NCI-H128 (cell line): ENCODE results near the gene NKAIN2.

Source experiments
- DNase-seq: peaks from one replicate; lab custom pipeline; 2025; ENCODE audit not compliant: unreplicated experiment; lab: John Stamatoyannopoulos, UW

The NKAIN2 gene

DNA sequence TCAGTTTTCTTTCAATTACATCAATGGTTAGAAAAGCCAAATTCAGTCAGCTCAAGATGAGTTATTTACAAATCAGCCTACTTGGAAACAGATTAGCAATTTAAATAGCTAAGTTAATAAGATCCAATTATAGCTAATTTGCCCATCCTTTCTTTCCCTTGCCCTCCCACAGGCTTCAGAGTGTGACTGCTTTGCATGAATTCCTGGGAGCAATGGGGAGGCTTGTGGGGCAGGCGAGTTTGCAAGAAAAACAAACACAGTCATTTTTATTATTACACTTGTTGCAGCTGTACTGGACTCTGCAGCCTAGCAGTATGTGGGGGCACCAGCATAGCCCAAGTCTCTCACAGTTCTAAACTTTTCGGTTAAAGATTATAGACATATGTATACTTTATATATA is 219.0 kb downstream of the NKAIN2 start:
- no peak for DNase-seq

- DNase-seq = no peak
These were observed 223.0 kb downstream of the NKAIN2 start for GRCh38 chr6:124026694-124027093.

DNA sequence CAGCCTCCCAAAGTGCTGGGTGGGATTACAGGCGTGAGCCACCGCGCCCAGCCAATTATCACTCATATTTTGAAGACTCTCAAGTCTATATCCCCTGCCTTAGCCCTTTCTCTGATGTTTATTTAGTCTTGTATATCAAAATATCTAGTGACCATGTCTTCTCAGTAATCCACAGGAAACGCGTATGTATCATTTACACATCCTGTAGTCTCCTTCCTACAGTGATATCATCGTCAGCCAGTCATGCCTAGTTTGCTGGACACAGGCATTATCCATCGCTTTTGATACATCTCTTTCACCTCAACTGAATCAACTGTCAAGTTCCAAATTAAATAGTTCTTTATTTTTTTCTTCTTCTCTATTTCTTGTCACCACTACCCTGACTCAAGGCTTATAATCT is 223.7 kb downstream of the NKAIN2 start:
- DNase-seq = no peak

DNA sequence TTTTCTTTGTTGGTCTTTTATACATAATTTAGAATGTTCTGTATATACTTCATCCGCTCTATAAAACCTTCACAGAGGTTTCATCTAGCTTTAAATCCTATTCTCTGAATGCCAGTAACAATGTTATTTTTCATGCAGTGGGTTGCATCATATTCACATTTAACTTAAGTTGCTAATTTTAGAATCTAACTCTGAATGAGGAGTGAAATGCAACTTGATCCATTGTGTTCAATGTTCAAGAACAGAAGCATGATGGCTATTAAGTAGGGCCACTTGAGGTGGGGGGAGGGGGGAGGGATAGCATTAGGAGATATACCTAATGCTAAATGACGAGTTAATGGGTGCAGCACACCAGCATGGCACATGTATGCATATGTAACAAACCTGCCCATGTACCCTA is 224.5 kb downstream of the NKAIN2 start:
- no peak for DNase-seq

- DNase-seq = no peak
These were observed 225.9 kb downstream of the NKAIN2 start for GRCh38 chr6:124029567-124029966.

DNA sequence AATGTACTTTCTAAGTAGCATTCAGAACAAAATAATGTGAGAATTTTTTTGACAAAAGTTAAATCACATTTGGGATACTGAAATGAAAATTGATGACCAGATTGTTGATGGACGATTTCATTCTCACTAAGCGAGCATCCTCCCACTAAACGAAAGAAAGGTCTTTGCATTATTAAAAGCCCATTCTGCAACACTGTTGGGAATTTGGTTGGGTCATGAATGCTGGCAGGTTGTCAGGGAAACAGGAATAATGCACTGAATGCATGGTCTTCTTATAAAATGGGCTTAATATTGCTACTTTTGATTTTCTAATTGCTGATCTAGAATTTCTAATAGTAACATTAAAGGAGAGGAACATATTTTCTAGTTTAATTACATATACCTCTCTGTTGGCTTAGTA is 229.8 kb downstream of the NKAIN2 start:
- DNase-seq = no peak

- DNase-seq = no peak
These were observed 232.7 kb downstream of the NKAIN2 start for GRCh38 chr6:124036384-124036783.

GRCh38 chr6:124040655-124041054 is 237.0 kb downstream of the NKAIN2 start:
- no peak for DNase-seq

DNA sequence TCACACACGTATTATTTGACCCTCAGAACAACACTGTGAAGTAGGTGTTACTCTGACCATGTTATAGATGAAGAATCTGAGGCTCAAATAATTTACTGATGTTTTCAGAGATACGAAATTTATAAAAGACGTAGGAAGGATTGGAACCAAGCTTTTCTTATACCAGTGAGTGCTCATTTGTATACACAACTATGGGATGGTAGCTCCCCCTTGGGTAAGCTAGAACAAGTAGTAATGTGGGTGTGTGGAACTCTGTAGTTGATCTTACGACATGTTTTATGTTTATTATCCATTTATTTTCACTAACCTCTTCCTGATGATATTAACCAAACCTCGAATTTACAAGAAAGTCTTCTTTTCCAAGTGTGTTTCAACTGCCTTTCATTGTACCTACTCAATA is 248.5 kb downstream of the NKAIN2 start:
- no peak for DNase-seq

GRCh38 chr6:124053315-124053714 is 249.7 kb downstream of the NKAIN2 start:
- no peak for DNase-seq

DNA sequence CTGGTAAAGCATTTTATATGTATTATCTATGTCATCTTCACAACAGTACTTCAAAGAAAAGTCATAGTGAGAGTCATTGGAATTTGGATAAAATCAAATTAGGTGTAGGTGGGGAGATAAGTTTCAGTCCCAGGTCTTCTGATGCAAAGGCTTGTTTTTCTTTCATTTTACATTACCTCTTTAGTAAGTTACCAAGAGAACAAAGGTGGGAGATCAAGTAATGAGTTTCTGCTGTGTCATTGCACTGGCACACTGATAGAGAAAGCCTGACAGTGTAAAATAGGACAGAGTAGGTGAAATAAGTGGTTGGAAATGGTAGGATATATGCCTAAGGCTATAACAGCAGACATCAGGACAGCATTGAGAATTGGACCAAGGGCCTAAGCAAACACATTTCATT is 250.4 kb downstream of the NKAIN2 start:
- DNase-seq = no peak

DNA sequence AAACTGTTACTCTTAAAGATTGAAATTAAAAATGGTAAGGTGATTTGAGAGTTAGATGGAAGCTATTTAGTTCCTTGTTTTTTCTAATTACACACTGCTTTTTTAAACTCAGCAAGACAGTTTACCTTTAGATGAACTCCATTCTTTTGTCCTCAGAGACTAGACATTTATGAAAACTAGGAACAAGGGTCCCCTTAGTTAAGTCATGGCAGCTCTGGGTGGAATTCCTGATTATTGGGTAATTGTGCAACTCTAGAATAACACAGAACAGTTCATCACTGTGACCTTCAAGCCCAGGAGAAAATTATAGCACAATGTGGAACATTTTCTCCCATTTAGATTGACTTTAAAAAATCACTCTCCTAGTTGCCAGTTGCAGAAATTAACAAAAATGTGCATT is 251.7 kb downstream of the NKAIN2 start:
- no peak for DNase-seq

DNA sequence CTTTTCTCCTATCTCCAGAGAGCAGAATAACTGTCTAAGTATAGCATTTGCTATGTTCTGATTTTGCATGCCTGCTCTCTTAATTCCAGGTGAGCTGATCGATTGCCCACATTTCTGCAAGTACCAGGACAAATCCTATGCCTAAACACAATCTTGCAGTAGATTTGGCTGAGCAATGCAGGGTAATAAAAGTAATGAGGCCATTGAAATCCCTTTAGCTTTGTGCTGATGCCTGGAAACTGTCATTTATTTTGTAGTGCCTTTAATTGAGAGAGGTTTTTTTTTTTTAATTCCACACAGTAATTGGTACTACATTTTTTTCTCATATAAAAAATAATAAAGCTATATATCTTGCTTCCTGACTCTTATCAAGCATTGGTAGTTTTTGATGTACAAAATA is 252.3 kb downstream of the NKAIN2 start:
- no peak for DNase-seq

- DNase-seq = peak; percentile 32
These were observed 253.0 kb downstream of the NKAIN2 start for GRCh38 chr6:124056407-124057334.

DNA sequence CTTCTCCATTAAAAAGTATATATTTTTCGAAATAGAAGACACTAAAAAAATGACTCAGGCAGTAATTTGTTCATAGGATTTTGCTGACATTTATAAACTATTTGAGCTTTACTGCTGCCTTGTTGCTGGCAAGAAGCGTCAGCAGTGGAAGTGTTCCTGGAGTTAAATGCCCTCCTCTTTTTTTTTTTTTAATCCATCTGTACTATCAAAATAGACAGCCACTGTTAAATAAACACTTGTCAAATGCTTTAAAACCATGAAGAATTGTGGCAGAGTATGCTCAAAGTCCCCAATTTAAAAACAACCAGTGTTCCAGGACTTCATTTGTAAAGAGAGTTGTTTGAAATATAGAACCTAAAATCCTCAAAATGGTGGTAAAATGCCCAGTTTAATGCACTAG is 253.8 kb downstream of the NKAIN2 start:
- no peak for DNase-seq

DNA sequence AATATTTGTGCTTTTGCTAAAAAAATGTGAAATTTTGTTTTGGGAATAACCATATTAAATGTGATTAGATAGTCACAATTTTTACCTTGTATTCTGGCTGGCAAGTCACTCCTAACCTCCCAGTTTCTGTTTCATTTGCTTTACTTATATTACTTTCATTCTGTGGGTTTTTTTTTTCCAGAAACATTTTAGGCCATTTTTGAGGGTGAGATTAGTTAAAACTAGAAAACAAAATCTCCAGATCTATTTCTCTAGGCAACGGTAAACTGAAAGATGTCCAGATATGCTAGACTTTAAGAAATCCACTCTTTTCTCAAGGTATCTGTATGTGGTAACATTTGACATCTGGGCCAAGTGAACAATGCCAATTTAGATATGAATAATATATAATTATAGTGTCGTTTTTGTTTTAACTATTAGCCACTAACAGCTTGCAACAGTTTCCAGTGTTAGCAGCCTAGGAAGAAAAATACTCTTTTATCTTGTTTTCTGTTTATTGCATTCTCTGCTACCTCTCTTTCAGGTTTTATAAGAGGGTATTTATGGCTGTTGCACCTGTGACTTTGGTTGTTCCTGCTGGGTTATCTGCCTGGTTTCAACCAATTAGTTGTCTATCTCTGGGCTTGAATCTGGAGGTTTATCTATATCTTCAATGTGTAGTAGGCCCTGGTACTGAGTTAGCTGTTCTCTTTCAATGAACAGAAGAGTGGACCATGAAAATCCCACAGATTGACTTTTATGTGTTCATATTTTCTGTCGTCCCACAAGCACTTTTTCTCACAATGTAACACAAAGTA is 260.9 kb downstream of the NKAIN2 start:
- DNase-seq = no peak

DNA sequence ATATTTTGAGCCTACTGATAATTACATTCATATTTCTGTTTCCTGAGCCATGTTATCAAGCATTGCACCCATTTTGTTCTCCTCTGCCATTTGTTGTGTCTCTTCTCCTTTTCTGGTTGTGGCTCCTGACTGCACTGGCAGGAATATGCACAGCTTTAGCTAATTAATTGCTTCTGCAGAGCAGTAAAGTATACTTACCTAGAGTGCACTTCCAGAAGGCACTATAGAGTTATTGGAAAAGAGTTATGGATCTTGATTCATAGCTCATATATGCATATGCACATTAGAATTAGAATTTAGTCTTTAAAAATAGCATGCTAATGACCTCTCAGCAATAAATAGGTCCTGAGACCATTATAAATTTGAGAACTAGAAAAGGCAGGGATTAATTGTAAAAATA is 262.6 kb downstream of the NKAIN2 start:
- no peak for DNase-seq

DNA sequence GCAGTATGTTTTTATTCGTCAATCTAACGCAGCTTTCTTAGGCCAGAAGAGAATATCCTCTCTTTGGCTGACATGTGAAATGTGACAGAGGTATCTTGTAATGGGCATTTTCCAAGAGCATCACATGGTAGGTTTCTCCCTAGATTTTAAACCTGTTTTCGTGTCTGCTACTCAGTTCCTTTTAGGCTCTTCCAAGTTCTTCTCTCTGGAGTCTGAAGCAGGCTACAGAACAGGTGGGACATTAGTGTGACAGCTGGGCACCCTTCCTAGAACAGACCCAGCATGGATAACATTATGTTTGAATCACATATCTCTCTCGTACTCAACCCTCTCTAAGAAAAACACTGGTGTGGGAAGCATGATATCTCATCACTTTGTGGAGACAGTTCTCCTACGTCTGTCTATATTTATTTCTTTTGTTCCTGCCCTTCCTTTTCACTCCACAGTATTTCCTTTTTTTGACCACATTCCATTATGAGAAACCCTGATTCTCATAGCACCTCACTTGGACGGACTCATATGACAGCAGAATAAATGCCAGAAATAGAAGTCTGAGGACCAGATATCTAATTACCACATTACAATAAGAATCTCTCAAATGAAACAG is 263.4 kb downstream of the NKAIN2 start:
- DNase-seq = no peak

DNA sequence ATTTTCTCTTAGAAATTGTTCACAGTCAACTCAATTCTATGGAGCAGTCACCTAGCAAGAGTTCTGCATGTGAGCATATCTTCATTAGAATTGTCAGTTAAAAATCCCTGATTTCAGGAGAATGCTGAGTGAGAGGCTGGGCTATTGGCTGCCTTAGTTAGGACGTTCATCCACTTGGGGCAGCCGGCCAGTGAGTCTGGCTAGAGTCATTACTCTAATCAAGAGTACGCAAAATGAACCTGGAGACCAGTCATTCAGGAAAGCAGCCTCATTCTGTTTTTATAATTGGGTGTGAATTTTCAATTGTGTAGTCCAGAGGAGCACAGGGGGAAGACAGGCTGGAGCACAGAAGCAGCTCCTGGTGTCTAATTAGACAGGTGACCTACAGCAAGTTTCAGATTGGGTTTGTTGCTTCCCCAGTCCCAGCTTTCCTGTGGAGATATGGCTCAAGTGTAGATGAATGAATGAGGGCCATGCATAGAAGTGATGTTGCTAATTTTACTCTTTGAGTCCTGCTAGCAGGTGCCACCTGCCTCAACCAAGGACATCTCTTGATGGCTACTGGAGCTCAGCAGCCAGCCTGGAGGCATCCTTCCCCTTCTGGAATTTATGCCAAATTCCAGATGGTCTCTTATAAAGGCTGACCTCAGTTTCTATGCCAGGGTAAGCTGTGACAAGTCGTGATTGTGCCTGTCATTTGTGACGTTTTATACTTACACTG is 265.7 kb downstream of the NKAIN2 start:
- DNase-seq = no peak

DNA sequence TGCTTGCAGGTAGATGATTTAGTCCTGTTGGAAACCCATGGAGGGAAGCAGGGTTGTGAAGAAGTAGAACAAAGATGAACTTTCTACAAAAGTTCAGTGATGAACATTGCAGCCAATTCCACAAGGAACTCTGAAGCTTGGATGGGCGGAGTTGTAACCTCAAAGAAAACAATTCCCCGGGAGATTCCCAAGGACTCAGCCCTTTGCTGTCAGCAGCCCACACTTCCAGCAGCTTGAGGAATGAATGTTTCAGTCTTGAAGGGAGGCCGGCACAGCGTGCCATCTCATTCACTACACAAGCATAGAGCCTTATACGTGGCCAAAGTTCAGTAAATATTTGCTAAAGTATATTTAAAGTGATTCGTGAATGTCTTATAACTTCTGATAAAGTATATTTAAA is 269.4 kb downstream of the NKAIN2 start:
- DNase-seq = no peak
